Stimulated activated CD8-positive, alpha-beta memory T cell treated with anti-CD3 and anti-CD28 coated beads, Interleukin-4, amount 100 ng/mL, for 24 hours (primary cell): Measurements from ENCODE around the gene STAT2.
"Not testable (repeated sequence)": the region's sequence is repeated elsewhere in the genome, so short reads cannot be mapped to it uniquely, and the experiment has no call there.

Experiments used
- DNase-seq: peaks from one replicate; pipeline ENCODE4 v3.0.0-alpha.2; 2020; ENCODE audit warnings: low read depth

The STAT2 gene

DNA sequence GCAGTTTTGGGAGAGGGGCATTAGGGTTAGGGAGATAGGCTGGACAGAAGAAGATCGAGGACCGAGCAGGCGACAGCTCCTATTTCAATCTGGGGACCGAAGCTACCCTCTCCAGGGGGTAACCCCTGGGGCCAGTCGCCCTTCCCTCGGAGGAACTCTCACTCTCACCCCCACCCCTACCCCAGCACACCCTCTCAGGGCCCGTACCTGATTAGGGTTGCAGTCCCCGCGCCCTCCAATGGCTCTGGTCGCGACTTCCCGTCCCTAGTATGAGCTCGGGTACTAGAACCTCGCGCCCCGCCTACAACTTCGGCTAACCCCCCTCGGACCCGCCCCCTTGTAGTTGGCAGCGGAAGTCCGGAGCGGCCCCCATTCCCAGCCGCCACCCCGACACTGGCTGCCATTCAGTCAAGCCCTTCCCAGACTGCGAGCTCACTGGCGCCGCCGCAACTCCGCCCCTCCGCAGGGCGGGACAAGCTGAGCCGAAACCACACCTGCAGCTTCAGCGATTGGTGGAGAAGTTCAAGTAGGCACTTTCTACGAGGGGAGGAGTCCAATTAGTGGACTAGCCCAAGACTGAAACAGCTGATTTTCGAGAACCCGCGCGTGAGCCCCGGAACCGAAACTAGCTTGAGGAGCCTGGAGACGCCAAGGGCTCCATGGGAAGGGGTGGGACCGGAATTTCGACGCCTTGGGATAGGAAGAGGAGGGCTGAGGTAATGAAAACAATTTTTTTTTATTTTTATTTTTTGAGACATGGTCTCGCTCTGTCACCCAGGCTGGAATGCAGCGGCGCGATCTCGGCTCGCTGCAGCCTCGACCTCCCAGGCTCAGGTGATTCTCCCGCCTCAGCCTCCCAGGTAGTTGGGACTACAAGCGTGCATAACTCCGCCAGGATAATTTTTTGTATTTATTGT lies at the start of gene STAT2:
TSS of gene STAT2 (minus strand) at position 257 of the 917 bp plus-strand sequence. CDS start 3,536 bp downstream, outside the sequence.
- DNase-seq = peak; percentile 99

DNA sequence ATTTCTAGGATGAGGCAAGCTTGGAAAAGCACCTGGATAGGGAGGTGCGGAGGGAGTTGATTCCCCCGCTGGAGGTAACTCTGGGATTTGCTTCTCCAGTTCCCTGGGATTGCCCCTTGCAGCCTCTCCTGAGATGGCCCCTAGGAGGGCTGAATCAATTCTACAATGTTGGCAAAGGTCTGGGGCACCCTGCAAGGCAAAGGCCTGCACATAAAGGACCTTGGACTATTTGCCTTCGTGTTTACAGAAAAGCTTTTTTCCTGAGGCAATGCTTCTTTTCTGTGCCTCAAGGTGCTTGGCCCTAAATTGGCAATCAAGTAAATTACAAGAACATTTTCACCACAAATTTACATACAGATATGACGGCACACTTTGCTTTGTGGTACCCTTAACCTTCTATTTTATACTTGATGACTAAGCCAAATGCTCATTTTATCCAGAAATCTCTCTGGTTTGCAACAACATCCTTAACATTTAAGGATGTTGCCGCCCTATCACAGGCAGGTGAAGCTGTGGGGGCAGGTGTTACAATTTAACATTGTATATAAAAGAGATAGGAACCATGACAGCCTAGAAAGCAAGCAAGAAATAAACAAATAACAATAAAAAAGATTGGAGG lies 49.0 kb upstream of the STAT2 start:
- DNase-seq = no peak

DNA sequence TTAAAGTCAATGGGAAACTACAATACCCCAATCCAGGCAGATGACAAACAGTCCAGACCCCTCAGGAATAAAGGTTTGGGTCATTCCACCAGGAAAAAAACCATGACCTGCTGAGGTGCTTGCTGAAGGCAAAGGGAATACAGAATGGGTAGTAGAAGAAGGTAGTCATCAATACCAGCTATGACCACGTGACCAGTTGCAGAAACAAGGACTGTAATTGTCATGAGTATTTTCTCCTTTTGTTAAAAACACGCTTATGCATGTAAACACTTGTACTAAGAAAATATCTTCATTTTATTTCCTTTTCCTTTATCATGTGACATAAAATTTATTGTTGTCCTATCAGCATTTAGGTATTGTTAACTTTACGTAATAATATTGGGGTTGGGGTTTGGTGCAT lies 44.3 kb upstream of the STAT2 start:
- DNase-seq = not testable (repeated sequence)

DNA sequence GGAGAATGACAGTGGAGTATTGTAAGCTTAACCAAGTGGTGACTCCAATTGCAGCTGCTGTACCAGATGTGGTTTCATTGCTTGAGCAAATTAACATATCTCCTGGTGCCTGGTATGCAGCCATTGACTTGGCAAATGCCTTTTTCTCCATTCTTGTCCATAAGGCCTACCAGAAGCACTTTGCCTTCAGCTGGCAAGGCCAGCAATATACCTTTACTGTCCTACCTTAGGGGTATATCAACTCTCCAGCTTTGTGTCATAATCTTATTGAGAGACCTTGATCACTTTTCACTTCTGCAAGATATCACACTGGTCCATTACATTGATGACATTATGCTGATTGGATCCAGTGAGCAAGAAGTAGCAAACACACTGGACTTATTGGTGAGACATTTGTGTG lies 41.7 kb upstream of the STAT2 start:
- DNase-seq = not testable (repeated sequence)

DNA sequence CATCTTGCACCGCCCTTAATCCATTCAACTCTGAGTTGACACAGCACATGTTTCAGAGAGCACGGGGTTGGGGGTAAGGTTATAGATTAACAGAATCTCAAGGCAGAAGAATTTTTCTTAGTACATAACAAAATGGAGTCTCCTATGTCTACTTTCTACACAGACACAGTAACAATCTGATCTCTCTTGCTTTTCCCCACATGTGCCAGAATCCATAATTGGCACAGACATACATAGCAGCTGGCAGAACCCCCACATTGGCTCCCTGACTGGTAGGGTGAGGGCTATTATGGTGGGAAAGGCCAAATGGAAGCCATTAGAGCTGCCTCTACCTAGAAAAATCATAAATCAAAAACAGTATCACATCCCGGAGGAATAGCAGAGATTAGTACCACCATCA lies 41.2 kb upstream of the STAT2 start:
- not testable (repeated sequence) for DNase-seq

DNA sequence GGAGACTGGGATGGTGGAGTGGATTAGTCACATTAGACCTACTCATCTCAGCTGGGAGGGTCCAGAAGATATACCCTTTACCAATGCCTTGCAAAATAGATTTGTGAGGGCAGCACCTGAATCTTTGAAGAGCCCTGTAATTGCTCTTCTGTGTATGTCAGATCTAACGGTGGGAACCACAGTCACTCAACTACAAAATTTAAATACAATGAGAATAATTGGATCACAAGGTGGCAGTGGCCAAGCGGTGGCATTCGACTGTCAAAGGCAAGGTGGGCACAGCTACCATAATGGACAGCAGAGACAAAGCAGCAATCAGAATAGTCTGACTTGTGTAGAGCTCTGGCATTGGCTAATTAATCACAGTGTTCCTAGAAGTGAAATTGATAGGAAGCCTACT lies 39.6 kb upstream of the STAT2 start:
- not testable (repeated sequence) for DNase-seq

DNA sequence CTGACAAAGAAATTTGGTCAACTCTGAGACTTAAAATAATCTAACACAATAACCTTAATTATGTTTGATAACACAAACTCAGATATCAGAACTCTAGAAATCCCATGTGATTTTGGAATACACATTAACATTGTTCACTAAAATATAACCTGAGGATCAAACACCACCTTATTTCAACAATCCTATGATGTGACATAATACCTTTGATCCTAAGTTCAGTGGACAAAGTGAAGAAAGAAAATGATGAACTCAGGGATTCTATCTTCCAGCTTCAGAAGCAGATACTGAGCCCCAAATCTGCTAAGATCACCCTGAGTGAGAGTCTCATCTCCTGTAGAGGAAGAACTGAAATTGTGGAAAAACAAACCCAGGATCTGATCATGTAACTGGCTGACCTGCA lies 38.4 kb upstream of the STAT2 start:
- no peak for DNase-seq

DNA sequence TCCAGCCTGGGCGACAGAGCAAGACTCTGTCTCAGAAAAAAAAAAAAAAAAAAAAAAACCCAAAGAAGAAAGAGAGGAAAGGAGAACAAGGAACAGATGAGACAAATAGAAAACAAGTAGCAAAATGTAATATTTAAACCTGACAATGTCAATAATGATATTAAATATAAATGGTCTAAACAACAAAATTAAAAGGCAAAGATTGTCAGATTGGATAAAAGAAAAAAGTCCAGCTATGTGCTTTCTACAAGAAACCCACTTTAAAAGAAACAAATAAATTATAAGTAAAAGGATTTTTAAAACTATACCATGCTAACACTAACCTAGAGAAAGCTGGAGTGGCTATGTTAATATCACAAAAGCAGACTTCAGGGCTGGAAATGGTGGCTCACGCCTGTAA lies 32.4 kb upstream of the STAT2 start:
- no peak for DNase-seq

DNA sequence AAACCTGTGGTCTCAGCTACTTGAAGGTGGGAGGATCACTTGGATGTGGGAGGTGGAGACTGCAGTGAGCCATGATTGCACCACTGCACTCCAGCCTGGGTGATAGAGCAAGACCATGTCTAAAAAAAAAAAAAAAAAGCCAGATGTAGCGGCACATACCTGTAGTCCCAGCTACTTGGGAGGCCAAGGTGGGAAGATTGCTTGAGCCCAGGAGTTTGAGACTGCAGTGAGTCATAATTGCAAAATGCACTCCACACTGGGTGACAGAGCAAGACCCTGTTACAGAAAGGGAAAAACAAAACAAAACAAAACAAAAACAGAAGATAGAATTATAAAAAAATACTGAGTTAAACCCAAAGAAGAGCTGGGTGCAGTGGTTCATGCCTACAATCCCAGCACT lies 31.8 kb upstream of the STAT2 start:
- no peak for DNase-seq

DNA sequence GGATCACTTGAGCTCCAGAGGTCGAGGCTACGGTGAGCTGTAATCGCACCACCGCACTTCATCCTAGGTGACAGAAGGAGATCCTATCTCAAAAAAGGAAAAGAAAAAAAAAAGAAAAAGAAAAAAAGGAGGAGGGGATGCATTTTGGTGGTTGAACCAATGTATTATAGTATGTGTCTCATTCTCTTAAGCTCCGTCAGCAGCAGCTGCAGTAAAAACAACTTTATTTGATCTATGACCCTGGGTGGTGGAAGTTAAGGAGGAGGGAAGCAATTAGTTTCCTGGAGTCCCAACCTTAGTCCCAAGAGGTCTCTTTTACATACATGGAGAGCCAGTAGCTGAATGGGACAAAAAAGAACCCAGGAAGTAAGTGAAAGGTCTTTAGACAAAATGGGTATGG lies 29.5 kb upstream of the STAT2 start:
- no peak for DNase-seq

DNA sequence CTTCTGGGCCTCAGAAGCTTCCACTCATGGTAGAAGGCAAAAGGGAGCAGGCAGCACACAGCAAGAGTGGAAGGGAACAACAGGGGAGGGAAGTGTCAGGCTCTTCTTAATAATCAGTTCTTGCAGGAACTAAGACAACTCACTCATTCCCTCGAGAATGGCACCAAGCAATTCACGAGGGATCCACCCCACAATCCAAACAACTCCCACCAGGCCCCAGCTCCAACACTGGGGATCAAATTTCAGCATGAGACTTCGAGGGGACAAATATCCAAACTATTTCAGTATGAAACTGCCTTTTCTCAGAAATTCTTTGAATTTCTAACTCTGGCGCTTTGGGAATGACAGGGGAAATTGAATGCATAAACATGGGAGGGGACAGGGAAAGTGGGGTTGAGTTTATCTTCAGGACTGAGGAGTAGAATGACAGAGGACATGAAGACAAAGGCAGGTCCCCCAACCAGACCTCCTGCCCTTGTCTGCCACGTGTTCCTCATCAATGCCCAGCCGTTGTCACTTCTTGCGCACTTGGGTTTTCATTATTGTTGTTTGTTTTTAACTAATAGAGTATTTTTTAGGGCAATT lies 27.3 kb upstream of the STAT2 start:
- no peak for DNase-seq

DNA sequence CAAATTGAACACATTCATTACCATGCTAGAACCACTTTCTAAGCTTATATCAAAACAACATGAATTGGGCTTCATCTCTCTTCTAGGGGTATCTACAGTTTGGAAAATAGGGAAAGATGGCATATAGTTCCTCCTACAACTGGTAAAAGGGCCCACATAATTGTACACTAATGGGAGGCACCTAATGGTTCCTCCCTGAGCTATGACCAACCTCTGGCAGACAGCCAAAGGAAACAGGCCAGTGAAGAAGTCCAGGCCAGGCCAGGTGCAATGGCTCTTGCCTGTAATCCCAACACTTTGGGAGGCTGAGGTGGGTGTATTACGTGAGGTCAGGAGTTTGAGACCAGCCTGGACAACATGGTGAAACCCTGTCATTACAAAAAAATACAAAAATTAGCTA lies 26.0 kb upstream of the STAT2 start:
- DNase-seq = no peak

DNA sequence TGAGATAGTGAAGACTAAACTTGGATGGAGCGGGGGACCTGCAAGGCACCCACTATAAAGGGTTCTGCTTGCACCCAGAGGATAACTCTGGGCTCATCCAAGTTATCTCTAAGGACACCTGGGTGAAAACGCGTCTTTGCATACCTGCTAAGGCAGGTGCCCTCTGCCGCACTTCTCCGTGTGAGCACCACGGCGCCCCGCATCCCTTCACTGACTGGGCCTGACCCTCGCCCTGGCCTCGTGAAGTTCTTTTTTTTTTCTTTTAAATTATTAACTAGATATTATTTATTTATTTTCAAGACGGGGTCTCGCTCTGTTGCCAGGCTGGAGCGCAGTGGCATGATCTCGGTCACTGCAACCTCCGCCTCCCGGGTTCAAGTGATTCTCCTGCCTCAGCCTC lies 22.7 kb upstream of the STAT2 start:
- DNase-seq = no peak

DNA sequence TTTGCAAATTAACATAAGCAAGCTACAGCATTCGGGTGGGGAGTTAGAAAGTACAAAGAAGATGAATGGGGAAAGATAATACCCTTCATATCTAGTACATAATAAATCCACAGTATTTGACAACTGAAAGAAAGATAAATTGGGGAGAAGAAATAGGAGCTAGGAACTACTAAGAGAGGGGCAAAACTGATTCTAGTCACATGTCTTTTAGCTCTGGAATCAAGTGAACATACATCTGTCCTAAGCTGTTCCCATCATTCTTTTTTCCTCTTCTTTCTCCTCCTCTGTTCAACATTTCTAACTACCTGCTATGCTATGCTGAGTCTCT lies 18.0 kb upstream of the STAT2 start:
- no peak for DNase-seq

DNA sequence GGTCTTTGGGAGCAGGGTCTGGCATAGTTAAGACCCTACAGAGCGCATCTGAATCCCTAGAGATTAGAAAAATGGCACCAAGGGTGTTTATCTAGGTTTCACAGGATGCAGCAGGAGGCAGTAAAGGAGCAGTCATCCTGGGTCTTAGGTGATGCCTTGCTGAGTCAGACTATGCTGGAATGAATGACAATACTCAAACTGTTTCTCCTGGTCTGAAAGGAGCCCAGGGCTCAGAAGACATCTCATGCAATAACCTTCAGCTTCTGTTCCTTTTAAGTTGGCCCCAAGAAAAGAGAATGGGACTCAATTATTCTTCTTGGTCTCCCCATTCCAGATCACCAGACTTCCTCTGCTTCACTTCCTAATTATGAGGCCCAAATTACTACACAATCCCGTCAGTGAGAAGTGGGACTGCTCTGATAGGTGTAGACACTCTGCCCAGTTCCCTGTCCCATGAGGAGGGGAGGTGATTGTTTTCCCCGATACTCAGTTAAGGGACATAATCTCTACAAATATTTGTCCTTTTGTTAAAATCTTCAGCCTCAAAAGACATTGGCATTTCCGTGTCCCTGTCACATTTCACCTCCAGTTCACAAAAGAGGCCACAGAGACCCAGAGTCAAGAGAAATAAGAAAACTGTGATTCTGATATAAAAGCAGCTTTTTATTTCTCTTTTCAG lies 17.5 kb upstream of the STAT2 start:
- DNase-seq = no peak

DNA sequence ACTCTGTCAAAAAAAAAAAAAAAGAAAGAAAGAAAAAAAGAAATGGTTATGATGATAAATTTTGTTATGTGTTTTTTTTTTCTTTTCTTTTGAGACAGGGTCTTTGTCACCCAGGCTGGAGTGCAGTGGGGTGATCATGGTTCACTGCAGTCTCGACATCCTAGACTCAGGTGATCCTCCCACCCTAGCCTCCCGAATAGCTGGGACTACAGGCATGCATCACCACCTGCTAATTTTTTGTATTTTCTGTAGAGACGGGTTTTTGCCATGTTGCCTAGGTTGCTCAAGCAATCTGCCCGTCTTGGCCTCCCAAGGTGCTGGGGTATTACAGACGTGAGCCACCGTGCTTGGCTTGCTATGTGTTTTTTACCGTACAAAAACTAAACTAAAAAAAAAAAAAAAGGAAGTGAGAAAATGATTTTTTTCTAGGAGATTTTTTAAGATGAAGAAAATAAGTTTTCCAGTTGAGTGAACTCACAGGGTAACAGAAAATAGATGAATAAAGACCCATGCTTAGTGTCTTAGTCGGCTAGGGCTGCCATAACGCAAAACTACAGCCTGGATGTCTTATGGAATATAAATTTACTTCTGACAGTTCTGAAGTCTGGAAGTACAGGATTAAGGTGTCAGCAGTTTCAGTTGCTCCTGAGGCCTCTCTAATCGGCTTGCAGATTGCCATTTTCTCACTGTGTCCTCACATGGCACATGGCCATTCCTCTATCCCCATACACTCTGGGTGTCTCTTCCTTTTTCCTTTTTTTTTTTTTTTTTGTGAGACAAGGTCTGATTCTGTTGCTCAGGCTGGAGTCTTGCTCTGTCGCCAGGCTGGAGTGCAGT lies 15.9 kb upstream of the STAT2 start:
- no peak for DNase-seq

DNA sequence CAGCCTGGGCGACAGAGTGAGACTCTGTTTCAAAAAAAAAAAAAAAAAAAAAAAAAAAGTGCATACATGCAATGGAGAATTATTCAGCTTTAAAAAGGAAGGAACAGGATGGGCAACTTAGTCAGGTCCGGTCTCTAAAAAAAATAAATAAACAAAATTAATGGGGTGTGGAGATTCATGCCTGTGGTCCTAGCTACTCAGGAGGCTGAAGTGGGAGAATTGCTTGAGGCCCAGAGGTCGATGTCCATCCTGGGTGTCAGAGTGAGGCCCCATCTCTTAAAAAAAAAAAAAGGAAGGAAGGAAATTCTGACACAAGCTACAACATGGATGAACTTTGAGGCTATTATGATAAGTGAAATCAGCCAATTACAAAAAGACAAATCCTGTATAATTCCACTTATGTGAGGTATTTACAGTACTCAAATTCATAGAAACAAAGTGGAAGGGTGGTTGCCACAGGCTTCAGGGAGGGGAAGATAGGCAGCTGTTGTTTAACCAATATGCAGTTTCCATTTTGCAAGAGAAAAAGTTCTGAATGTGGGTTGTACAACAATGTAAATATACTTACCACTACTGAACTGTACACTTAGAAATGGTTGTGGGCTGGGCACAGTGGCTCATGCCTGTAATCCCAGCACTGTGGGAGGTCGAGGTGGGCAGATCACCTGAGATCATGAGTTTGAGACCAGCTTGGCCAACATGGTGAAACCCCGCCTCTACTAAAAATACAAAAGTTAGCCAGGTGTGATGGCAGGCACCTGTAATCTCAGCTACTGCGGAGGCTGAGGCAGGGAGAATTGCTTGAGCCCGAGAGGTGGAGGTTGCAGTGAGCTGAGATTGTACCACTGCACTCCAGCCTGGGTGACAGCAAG lies 15.1 kb upstream of the STAT2 start:
- no peak for DNase-seq

DNA sequence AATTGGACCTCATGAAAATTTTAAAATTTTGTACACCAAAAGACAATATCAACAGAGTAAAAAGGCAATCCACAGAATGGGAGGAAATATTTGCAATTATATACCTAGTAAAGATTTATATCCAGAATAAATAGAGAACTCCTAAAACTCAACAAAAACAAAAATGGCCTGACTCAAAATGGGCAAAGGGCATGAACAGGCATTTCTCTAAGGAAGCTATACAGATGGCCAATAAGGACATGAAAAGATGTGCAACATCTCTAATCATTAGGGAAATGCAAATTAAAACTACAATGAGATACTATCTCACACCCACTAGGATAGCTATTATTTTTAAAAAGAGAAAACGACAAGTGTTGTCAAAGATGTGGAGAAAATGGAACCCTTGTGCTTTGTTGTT lies 13.6 kb upstream of the STAT2 start:
- no peak for DNase-seq

DNA sequence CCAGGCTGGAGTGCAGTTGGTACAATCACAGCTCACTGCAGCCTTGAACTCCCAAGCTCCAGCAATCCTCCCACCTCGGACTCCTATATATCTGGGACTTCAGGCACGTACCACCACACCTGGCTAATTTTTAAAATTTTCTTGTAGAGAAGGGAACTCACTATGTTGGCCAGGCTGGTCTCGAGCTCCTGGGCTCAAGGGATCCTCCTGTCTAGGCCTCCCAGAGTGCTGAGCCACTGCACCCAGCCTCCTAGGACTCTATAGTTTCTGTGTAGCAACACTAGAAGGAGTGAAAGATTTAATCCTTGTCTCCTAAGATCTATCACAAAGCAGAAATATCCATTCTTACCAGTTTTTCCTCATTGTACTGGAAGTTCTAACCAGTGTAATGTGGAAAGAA lies 7.0 kb upstream of the STAT2 start:
- DNase-seq = no peak

DNA sequence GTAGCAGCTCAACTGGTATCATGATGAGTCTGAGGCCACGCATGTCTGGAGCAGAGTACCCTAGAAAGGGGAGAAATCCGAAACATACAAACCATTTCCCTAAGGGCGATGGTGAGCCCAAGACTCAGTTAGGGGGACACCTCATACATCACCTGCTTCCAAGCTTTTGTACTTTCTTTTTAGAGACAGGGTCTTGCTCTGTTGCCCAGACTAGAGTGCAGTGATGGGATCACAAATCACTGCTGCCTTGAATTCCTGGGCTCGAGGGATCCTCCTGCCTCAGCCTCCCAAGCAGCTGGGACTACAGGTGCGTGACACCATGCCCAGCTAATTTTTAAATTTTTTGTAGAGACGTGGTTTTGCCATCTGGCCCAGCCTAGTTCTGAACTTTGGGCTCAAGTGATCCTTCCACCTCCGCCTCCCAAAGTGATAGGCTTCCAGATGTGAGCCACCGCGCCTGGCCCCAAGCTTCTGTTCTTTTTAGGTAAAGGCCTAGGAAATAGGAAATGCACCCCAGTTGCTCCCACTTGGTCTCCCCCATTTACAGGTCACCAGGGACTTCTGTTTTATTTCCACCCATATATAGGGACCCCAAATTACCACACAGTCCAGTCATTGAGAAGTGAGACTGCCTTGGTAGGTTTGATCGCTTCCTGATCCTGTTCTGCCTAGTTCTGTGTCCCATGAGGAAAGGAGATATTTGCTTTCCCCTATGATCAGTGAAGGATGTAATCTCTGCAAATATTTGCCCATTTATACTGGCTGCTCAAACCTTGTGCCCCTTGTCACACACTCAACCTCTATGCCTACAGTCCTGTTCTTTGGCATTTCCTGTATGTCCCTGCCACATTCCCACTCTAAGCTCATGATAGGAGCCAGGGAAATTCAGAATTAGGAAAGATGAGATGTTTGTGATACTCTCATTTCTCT lies 2.5 kb upstream of the STAT2 start, which contains the start of gene APOF:
TSS of gene APOF (minus strand) at position 728 of the 930 bp plus-strand sequence. CDS start at position 616, 112 bp downstream.
- no peak for DNase-seq
